ENCODE results near the gene B3GNT2. TPM values are rescaled to one million over a fixed set of nuclear protein-coding genes. Genes with fewer than 3 reads are reported as not detected.

The B3GNT2 gene
- total RNA-seq, 4 donors from 2014 or later = 16.9 to 36.9 (median 20.3) TPM

- DNase-seq (ENCODE audit: low spot score in 2 of 2) = no peak
- H3K9me3 ChIP-seq = no peaks in the 10 kb centered on the region
- no peaks in the 10 kb centered on the region for H3K4me1 ChIP-seq
- no peaks in the 10 kb centered on the region for H3K36me3 ChIP-seq
- TF ChIP-seq POLR2AphosphoS5 (IDR thresholded peaks at IDR 0.05) (no peak), CTCF (IDR thresholded peaks at IDR 0.05) (no peak), EP300 (IDR thresholded peaks at IDR 0.05) (no peak), POLR2A (IDR thresholded peaks at IDR 0.05) (no peak)
- no peak overlapping the region for H3K27ac ChIP-seq
- H3K27me3 ChIP-seq = no peaks in the 10 kb centered on the region
- no peak overlapping the region for H3K4me3 ChIP-seq
- 66% methylated on average over 2 of the region's 2 CpGs for WGBS
Measured at GRCh38 chr2:62163834-62164233, 32.1 kb upstream of the B3GNT2 start.

- H3K27ac ChIP-seq = no peak overlapping the region
- H3K9me3 ChIP-seq = no peaks in the 10 kb centered on the region
- no peak overlapping the region for H3K4me3 ChIP-seq
- no peak for TF ChIP-seq POLR2A (IDR thresholded peaks at IDR 0.05)
- no peak for TF ChIP-seq EP300 (IDR thresholded peaks at IDR 0.05)
- TF ChIP-seq POLR2AphosphoS5 (IDR thresholded peaks at IDR 0.05) = no peak
- no peak for TF ChIP-seq CTCF (IDR thresholded peaks at IDR 0.05)
- no peaks in the 10 kb centered on the region for H3K36me3 ChIP-seq
- no peak for DNase-seq (ENCODE audit: low spot score in 2 of 2)
- H3K27me3 ChIP-seq = no peaks in the 10 kb centered on the region
- H3K4me1 ChIP-seq = peaks cover 13% of the 10 kb centered on the region
- WGBS = 48% methylated on average over 4 of the region's 4 CpGs
Measured at GRCh38 chr2:62175728-62176127, 20.2 kb upstream of the B3GNT2 start.

- Histone ChIP-seq H3K4me3 (no peak overlapping the region), H3K36me3 (no peaks in the 10 kb centered on the region), H3K4me1 (peaks cover 13% of the 10 kb centered on the region), H3K27ac (no peak overlapping the region), H3K9me3 (no peaks in the 10 kb centered on the region), H3K27me3 (no peaks in the 10 kb centered on the region)
- TF ChIP-seq POLR2A (IDR thresholded peaks at IDR 0.05) = no peak
- TF ChIP-seq POLR2AphosphoS5 (IDR thresholded peaks at IDR 0.05) = no peak
- no peak for TF ChIP-seq CTCF (IDR thresholded peaks at IDR 0.05)
- TF ChIP-seq EP300 (IDR thresholded peaks at IDR 0.05) = no peak
- no peak for DNase-seq (ENCODE audit: low spot score in 2 of 2)
Measured at GRCh38 chr2:62176801-62177200, 19.1 kb upstream of the B3GNT2 start.

- no peak overlapping the region for H3K4me3 ChIP-seq
- peaks cover 13% of the 10 kb centered on the region for H3K4me1 ChIP-seq
- TF ChIP-seq POLR2A (IDR thresholded peaks at IDR 0.05) (no peak), CTCF (IDR thresholded peaks at IDR 0.05) (no peak)
- H3K27me3 ChIP-seq = no peaks in the 10 kb centered on the region
- H3K36me3 ChIP-seq = no peaks in the 10 kb centered on the region
- no peaks in the 10 kb centered on the region for H3K9me3 ChIP-seq
- 96% methylated on average over 4 of the region's 4 CpGs for WGBS
- H3K27ac ChIP-seq = no peak overlapping the region
- no peak for DNase-seq (ENCODE audit: low spot score in 2 of 2)
Measured at GRCh38 chr2:62177392-62178049, 18.4 kb upstream of the B3GNT2 start.

GRCh38 chr2:62178741-62179271, 17.1 kb upstream of the B3GNT2 start:
- no peak for DNase-seq (ENCODE audit: low spot score in 2 of 2)
- peak overlapping the region; percentile 12 for H3K27ac ChIP-seq

More at GRCh38 chr2:62178741-62179271, 17.1 kb upstream of the B3GNT2 start:
- Histone ChIP-seq H3K27me3 (no peaks in the 10 kb centered on the region), H3K36me3 (no peaks in the 10 kb centered on the region), H3K9me3 (no peaks in the 10 kb centered on the region), H3K4me3 (no peak overlapping the region), H3K4me1 (peaks cover 13% of the 10 kb centered on the region)
- TF ChIP-seq CTCF (IDR thresholded peaks at IDR 0.05) (no peak), POLR2A (IDR thresholded peaks at IDR 0.05) (no peak), POLR2AphosphoS5 (IDR thresholded peaks at IDR 0.05) (no peak), EP300 (IDR thresholded peaks at IDR 0.05) (no peak)
- WGBS = 50% methylated on average over 5 of the region's 5 CpGs

Measured in suprapubic skin (tissue), 4 donors.